NCI-H1694 (cell line): ENCODE measurements around the gene INVS.
"Not testable (repeated sequence)": the region's sequence is repeated elsewhere in the genome, so short reads cannot be mapped to it uniquely, and the experiment has no call there.

Experiments used
- DNase-seq: peaks from one replicate; lab custom pipeline; 2025; lab: John Stamatoyannopoulos, UW

Gene INVS

GRCh38 chr9:100196215-100196614 lies 97.2 kb downstream of the INVS start:
- no peak for DNase-seq

GRCh38 chr9:100196828-100197227 lies 97.8 kb downstream of the INVS start:
- no peak for DNase-seq

- DNase-seq, result no peak
Measured at GRCh38 chr9:100197553-100197952, 98.5 kb downstream of the INVS start.

GRCh38 chr9:100202806-100203205 lies 103.8 kb downstream of the INVS start:
- DNase-seq, result no peak

GRCh38 chr9:100204796-100205195 lies 105.8 kb downstream of the INVS start:
- DNase-seq, result no peak

- no peak for DNase-seq
Measured at GRCh38 chr9:100206899-100207298, 107.9 kb downstream of the INVS start.

GRCh38 chr9:100208673-100209072 lies 109.6 kb downstream of the INVS start:
- no peak for DNase-seq

- DNase-seq, result no peak
Measured at GRCh38 chr9:100211476-100211875, 112.4 kb downstream of the INVS start.

GRCh38 chr9:100213730-100214477 lies 114.9 kb downstream of the INVS start:
- DNase-seq, result no peak

- no peak for DNase-seq
Measured at GRCh38 chr9:100216178-100216787, 117.2 kb downstream of the INVS start.

GRCh38 chr9:100217536-100217935 lies 118.5 kb downstream of the INVS start:
- no peak for DNase-seq

- DNase-seq, result no peak
Measured at GRCh38 chr9:100219347-100219746, 120.3 kb downstream of the INVS start.

GRCh38 chr9:100220936-100221335 lies 121.9 kb downstream of the INVS start:
- DNase-seq, result no peak

- no peak for DNase-seq
Measured at GRCh38 chr9:100221538-100221937, 122.5 kb downstream of the INVS start.

- no peak for DNase-seq
Measured at GRCh38 chr9:100222674-100223073, 123.6 kb downstream of the INVS start.

- no peak for DNase-seq
Measured at GRCh38 chr9:100227636-100228035, 128.6 kb downstream of the INVS start.

GRCh38 chr9:100228352-100228869 lies 129.4 kb downstream of the INVS start:
- DNase-seq, result no peak

GRCh38 chr9:100229136-100229535 lies 130.1 kb downstream of the INVS start:
- no peak for DNase-seq

- no peak for DNase-seq
Measured at GRCh38 chr9:100229561-100229960, 130.5 kb downstream of the INVS start.

GRCh38 chr9:100236986-100237385 lies 137.9 kb downstream of the INVS start:
- not testable (repeated sequence) for DNase-seq

- DNase-seq, result no peak
Measured at GRCh38 chr9:100240512-100240911, 141.5 kb downstream of the INVS start.

GRCh38 chr9:100267211-100267610 lies 168.2 kb downstream of the INVS start:
- no peak for DNase-seq

GRCh38 chr9:100268271-100268670 lies 169.2 kb downstream of the INVS start:
- no peak for DNase-seq

- DNase-seq, result no peak
Measured at GRCh38 chr9:100269656-100270055, 170.6 kb downstream of the INVS start.
